Left lung (tissue), 10 donors: Measurements from ENCODE around the gene DHDH. TPM values are rescaled to one million over a fixed set of nuclear protein-coding genes. Genes with fewer than 3 reads are reported as not detected.

ENCODE experiments used
- ATAC-seq: fragments of 200-7000 bp; cut with Tn5 transposase; one replicate; pipeline ENCODE4 v1.9.1; 2020; ENCODE audit warnings: moderate library complexity
- DNase-seq, 4 donors: peaks; one replicate each; pipeline ENCODE4 v3.0.0-alpha.2; 2013 to 2020
- H3K27ac ChIP-seq, 2 donors: fragments of 200-600 bp; sonication (generic) in 1 of 2; one replicate each; pipeline versions ENCODE4 v1.5.0 to v1.8.0; 2020 to 2021
- H3K27me3 ChIP-seq, 2 donors: fragments of 200-600 bp; sonication (generic) in 1 of 2; one replicate each; pipeline versions ENCODE4 v1.5.0 to v1.8.0; 2020 to 2021
- H3K36me3 ChIP-seq, 2 donors: fragments of 200-600 bp; sonication (generic) in 1 of 2; one replicate each; pipeline versions ENCODE4 v1.5.0 to v1.8.0; 2020 to 2021
- H3K4me1 ChIP-seq, 2 donors: fragments of 200-600 bp; one replicate each; pipeline ENCODE4 v1.8.0; 2021
- H3K4me3 ChIP-seq, 2 donors: fragments of 200-600 bp; sonication (generic) in 1 of 2; one replicate each; pipeline versions ENCODE4 v1.5.0 to v1.8.0; 2020 to 2021; ENCODE audit warnings: mild to moderate bottlenecking in 1 of 2
- H3K9me3 ChIP-seq, 2 donors: fragments of 200-600 bp; sonication (generic) in 1 of 2; one replicate each; pipeline versions ENCODE4 v1.5.0 to v1.8.0; 2020 to 2021
- CTCF ChIP-seq, 2 donors: fragments of 200-600 bp; sonication (generic) in 1 of 2; IDR thresholded peaks; one replicate each; pipeline versions ENCODE4 v1.5.0 to v1.8.0; 2021; ENCODE audit warnings: antibody characterized with exemption in 2 of 2
- intact Hi-C, 2 donors: fragments of 100-400 bp; cut with DNase I; formaldehyde crosslinking; loops; one replicate each; pipeline versions ENCODE4 v1.11.2 to v1.14.2; 2022
- polyA plus RNA-seq, 6 donors: library from polyadenylated mRNA; unstranded; fragments of 120-200 nt; gene quantifications; one replicate each; pipeline ENCODE4 v1.2.1, GENCODE V29; 2013; ENCODE audit not compliant: insufficient read length in 6 of 6
- total RNA-seq, 2 donors: library from RNA; stranded (reverse); fragmentation: NEBNext Ultra II Directional; extraction: Animal tissue kit (Norgen Biotek cat#: 25700); gene quantifications; one replicate each; pipeline ENCODE4 v1.2.1, GENCODE V29; 2021
- donor health status: DM: no; HTN: yes; CAD: no.
- donor health status: DM: no; HTN: no; CAD: no.

Gene DHDH
- total and polyA plus RNA-seq, 8 donors, result 0.86 to 4.1 (median 2.2) TPM

- TF ChIP-seq CTCF (IDR thresholded peaks at IDR 0.05), result no peak
- Histone ChIP-seq H3K27ac (peak overlapping the region; percentile 73 to 96), H3K27me3 (no peaks in the 10 kb centered on the region), H3K9me3 (no peaks in the 10 kb centered on the region), H3K4me1 (peaks cover 13 to 72% of the 10 kb centered on the region in 2 donors), H3K4me3 (peak overlapping the region in 1 of 2 donors; percentile 92), H3K36me3 (peaks cover 2 to 30% of the 10 kb centered on the region in 2 donors)
- intact Hi-C loops, result no loop called here
- peak in 3 of 4 donors; percentile 39 to 95 (median 93) for DNase-seq
- ATAC-seq, result peak; percentile 51
Measured at GRCh38 chr19:48962029-48962848, 28.7 kb downstream of the DHDH start.

- Histone ChIP-seq H3K36me3 (peaks cover 2 to 34% of the 10 kb centered on the region in 2 donors), H3K9me3 (no peaks in the 10 kb centered on the region), H3K27me3 (no peaks in the 10 kb centered on the region), H3K4me3 (peak overlapping the region in 1 of 2 donors; percentile 92), H3K27ac (peak overlapping the region; percentile 73 to 96), H3K4me1 (peaks cover 13 to 78% of the 10 kb centered on the region in 2 donors)
- no peak for TF ChIP-seq CTCF (IDR thresholded peaks at IDR 0.05)
- intact Hi-C loops, result no loop called here
- ATAC-seq (no peak), DNase-seq (no peak)
Measured at GRCh38 chr19:48962849-48963165, 29.3 kb downstream of the DHDH start.

- Histone ChIP-seq H3K4me3 (peak overlapping the region in 1 of 2 donors; percentile 92), H3K9me3 (no peaks in the 10 kb centered on the region), H3K36me3 (peaks cover 2 to 40% of the 10 kb centered on the region in 2 donors), H3K27me3 (no peaks in the 10 kb centered on the region), H3K4me1 (peaks cover 13 to 86% of the 10 kb centered on the region in 2 donors), H3K27ac (peak overlapping the region; percentile 96 to 97)
- intact Hi-C loops, result no loop called here
- DNase-seq, result peak; percentile 52 to 95 (median 86)
- peak; percentile 15 for ATAC-seq
- no peak for TF ChIP-seq CTCF (IDR thresholded peaks at IDR 0.05)
Measured at GRCh38 chr19:48963371-48964204, 30.1 kb downstream of the DHDH start.

- H3K4me1 ChIP-seq, result peaks cover 13 to 79% of the 10 kb centered on the region in 2 donors
- H3K9me3 ChIP-seq, result no peaks in the 10 kb centered on the region
- intact Hi-C loops, result no loop called here
- ATAC-seq (peak; percentile 1), DNase-seq (no peak)
- H3K36me3 ChIP-seq, result peaks cover 2 to 46% of the 10 kb centered on the region in 2 donors
- TF ChIP-seq CTCF (IDR thresholded peaks at IDR 0.05), result no peak
- no peaks in the 10 kb centered on the region for H3K27me3 ChIP-seq
- H3K4me3 ChIP-seq, result peak overlapping the region; percentile 90 to 92
- H3K27ac ChIP-seq, result peak overlapping the region; percentile 96 to 97
Measured at GRCh38 chr19:48964205-48965039, 30.9 kb downstream of the DHDH start.
